Hypothalamus (tissue), 51 donors: Measurements from ENCODE around the gene C2orf81.
"Not testable (repeated sequence)": the region's sequence is repeated elsewhere in the genome, so short reads cannot be mapped to it uniquely, and the experiment has no call there.

Source experiments
- DNase-seq, 51 donors: peaks; one replicate each; lab custom pipeline; 2025; lab: John Stamatoyannopoulos, UW

C2orf81 gene

GRCh38 chr2:74444498-74445318, 23.3 kb upstream of the C2orf81 start:
- DNase-seq = no peak

DNA sequence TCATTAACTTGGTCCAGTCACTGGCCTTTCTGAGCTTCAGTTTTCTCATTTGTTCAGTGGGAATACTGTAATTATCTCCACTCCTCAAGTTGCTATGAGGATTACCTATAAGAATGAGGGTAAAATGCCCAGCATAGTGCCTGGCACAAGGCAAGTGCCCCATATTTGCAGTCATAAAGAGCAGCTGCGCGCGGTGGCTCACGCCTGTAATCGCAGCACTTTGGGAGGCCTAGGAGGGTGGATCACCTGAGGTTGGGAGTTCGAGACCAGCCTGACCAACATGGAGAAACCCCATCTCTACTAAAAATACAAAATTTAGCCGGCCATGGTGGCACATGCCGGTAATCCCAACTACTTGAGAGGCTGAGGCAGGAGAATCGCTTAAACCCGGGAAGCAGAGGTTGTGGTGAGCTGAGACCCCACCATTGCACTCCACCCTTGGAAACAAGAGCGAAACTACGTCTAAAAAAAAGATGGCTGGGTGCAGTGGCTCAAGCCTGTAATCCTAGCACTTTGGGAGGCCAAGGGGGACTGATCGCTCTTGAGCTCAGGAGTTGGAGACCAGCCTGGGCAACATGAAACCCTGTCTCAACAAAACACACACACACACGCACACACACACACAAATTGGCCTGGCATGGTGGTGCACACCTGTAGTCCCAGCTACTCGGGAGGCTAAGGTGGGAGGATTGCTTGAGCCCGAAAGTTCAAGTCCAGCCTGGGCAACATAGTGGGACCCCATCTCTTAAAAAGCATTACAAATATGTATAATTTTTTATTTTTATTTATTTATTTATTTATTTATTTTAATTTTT, 21.3 kb upstream of the C2orf81 start:
- not testable (repeated sequence) for DNase-seq

DNA sequence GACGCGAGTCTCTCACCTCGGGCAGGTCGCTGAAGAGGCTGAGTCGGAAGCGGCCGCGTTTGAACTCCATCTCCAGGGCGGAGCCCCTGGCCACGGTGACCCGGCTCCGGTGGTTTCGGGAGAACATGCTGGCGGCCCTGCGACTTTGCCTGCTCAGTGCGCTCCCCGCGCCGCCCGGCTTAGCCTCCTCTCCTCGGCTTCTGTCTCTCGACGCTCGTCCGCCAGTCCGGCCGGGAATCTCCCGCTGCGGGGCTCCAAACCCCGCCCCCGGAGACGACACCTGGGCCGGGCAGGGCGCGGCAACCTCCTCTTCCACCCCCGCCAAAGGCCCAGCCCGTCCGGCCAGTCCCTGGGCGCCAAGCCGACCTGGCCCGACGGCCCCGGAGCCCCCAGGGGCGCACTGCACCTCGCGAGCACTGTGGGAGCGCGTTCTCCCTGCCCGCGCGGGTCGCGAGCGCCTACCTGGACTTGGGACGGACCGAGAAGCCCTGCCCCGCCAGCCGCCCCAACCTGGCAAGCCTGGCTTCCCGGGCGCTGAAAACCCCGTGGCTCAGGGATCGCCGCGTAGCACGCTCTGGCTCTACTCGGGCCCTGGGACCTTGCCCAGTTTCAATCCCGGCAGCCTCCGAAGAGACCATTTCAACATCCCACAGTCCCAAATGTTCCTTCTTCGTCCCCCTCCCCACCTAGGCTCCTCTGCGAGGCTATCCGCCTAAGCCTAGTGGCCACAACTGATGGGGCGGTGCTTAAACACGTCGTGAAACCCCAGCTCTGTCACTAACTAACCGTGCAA, 20.5 kb upstream of the C2orf81 start, which contains the start of gene RTKN:
TSS of gene RTKN (minus strand) at position 248 of the 793 bp plus-strand sequence. CDS start at position 127, 121 bp downstream.
- DNase-seq = peak in 6 of 51 donors; percentile 16 to 55 (median 26)

DNA sequence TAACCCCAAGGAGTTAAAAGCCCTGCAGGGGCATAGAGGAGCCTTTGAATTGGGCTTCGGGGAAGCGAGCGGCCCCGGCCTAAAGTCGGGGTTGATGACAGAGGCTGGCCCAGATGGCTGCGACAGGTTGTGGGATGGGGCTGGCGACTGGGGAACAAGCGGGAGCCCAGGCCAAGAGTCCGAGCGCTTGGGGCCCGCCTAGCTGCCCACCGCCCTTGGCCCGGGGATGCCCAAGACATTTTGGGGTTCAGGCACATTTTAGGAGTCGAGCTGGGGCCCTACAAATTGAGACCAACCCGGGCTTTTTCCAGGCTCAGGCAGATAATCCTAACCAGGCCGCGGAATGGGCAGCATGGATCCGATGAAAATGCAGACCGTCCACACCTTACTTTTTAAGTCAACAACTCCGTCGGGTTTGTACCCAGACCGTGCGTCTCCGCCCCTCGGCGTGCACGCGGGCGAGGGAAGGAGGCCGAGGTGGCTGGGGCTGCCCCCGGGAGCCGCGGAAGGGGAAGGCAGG, 19.8 kb upstream of the C2orf81 start:
- peak in 12 of 51 donors; percentile 19 to 62 (median 41) for DNase-seq

DNA sequence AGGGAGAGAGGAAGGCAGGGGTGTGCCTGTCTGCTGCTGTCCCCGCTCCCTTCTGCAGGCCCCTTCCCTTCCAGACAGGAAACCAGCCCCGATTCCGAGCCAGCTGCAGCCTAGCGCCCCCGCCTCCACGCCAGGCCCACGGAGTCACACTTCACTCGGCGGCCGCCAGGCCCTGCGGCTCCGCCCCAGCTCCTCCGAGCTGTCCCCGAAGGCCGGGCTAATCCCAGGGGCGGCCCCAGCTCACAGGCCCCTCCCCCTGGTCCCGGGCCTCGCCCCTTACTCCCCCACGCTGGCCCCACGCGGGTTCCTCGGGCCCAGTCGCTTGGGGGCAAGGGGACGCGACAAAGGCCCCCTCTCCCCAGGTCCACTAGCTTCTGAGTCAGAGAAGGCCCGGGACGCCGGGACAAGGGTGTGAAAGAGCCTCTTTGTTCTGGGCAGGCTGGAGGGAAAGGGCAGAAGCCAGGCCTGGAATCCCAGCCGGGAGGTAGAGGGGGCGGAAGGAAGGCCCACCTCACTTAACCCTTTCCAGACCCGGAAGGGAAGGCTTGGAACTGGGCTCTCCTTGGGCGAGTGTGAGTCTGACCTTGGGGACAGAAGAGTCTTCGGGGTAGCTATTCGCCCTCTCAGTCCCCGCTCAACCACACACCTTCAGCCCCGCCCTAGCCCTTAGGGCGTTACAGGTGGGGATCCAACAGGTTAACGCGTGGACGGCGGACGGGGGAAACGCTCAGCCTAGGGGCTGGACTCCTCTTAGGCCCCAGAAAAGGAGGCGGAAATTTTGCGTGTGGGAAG, 19.2 kb upstream of the C2orf81 start:
- DNase-seq = peak; percentile 33 to 96 (median 86)

DNA sequence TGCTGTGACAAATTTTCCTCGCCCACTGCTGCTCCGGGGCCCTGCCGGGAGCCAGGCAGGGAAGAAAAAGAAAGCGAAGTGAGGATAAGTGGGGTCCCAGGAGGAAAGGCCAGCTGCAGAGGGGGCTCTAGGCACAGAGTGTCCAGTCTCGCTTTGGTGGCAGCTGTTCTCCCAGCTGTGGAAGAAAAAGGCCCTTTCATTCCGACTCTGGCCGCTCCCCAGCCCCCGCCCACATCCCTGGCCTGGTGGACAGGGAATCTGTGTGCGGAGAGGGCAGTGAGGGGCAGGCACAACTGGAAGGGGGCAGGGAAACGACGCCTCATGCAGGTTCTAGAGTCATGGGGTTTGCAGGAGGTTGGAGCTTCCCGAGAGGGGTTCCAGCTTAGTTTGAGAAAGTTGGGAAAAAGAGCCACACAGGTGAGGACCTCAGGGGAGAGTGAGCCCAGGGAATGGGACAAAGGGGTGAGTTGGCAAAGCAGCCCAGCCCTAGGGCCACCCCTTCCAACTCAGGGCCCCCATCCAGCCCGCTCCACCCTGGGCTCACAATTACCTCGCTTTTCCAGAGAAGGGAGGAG, 18.5 kb upstream of the C2orf81 start:
- DNase-seq = peak in 50 of 51 donors; percentile 14 to 94 (median 82)

DNA sequence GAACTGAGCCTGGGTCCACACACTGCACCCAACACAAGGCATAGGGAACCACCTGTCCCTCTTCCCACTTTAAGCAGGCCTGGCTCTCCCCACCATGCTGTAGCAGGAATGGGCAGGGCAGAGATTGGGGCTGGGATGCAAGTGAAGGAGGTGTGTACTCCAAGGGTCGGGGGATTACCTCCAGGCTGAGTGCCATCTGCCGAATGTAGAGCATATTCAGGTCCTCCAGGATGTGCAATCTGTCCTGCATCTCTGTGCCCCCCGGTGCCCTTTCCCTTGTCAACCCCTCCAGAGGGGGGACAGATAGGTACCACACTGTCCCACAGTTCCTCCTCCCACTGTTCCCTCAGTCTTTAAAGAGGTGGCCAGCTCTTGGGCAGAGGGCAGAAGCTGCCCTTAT, 18.0 kb upstream of the C2orf81 start:
- peak in 2 of 51 donors; percentile 46 to 62 for DNase-seq

- DNase-seq = no peak
Observed at GRCh38 chr2:74438248-74438647, 16.8 kb upstream of the C2orf81 start.

DNA sequence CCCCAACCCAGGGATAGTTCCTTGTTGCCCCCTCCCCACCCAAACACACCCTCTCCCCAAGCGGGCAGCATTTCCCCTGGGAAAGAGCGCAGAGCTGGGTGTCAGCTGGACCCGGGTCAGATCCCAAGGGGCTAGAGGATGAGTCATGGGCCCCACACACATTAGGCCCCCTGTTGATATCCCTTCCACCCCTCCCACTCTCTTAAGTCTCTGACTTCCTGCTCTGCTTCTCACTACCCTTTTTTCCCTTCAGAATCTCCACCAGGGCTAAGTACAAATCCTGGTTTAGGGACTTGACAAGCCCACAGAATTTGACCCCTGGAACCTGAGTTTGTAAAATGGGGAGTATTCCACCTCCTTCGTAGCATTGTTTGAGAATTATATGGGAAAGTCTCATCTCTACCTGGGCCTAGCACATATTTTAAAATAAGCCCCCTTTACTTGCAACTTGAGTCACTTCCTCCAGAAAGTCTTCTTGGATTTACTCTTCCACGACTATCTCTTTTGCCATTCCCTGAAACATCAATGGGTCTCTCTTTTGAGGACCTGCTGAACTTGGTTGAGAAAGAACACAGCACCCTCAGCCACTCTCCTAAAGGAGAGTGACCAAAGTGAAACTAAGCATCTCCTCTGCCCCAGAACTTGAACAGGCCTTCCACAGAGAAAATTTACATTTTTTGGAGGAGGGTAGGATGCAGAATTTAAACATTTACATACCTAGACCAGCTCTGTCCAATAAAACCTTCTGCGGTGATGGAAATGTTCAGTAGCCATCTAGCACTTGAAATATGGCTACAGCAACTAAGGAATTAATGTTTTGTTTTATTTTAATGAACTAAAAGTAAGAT, 15.7 kb upstream of the C2orf81 start:
- DNase-seq = no peak

DNA sequence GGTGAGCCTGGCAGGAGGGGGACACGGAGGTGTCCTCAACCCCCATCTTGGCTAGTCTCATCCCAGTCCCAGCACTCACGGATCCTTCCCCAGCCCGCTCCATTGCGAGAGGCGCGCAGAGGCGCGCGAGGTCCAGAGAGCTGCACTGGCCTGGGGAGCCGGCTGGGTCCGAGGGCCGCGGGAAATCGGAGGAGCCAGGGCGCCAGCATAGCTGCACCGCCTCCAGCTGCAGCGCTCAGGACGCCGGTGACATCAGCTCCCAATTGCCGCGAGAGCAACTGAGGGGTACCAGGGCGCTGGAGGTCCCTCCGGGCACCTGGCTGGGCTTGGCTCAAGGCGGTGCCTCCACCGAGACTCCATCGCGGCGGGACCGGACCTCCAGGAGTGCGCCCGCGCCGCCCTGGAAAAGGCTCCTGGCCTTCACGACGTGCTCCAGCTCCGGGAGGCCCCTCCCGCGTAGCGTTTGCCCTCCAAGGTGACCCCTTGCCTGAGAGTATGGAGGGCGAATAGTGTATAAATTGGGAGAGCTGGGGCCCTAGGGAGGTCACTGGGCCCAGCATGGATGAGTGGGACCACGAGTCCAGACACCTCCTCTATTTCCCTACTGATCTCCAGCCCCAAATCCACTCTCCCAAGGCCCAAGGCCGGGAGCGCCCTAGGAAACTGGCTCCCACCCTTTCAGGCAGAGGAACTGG, 14.8 kb upstream of the C2orf81 start:
- DNase-seq = no peak

DNA sequence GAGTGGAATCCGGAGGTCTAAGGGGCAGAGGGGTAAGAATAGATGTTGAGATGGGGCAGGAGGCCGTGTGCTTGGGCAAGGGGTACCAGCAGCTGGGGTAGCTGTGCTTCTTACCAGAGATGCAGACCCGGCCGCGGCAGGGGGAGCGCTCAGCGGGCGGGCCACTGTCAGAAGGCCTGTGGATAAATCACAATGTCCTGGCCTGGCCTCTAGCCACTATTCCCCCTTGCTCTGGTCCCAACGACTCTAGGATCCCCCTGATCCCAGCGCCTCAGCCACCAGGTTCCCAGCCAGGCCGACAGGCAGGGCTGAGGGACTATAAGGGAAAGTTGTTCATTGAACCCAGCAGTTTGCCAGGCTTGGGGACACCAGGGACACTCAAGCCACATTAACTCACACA, 9.1 kb upstream of the C2orf81 start:
- DNase-seq = no peak

DNA sequence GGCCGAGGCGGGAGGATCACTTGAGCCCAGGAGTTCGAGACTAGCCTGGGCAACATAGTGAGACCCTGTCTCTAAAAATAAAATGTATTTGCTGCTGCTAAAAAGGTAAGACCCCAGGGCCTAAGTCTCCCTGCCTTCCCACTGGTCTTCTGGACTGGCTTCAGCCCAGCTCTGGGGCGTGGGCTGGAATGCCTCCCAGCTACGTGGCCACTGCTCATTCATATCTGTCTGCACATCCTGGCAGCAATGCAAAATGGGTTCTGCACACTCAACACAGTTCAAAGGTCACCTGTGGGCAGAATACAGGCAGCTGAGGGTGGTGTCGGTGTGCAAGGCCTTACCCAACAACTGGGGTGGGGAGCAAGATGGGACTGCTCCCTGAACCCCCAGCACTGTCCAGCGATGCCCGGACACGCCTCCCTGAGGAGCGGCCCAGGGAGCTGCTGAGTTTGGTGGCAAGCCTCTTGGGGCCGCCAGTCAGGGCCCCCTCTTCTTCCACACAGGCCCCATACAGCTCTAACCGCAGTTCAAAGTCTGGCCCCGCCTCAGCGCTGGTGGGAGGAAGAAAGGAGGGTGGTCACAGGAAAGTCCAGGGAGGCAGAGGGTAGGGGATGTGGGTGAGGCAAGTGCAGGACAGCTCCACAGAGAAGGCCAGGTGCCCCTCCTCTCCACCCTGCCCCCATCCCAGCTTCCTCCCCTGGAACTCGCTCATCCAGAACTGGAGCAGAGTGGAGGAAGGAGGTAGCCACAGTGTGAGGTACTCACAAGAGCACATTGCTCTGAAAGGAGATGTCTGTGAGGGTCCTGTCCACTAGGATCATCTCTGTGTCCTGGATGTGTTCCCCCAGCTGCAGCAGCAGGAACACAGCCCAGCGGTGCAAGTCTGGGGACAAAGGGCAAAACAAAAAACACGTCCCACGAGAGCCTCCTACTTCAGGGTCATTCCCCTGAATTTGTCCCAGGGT, 8.3 kb upstream of the C2orf81 start:
- DNase-seq = no peak

DNA sequence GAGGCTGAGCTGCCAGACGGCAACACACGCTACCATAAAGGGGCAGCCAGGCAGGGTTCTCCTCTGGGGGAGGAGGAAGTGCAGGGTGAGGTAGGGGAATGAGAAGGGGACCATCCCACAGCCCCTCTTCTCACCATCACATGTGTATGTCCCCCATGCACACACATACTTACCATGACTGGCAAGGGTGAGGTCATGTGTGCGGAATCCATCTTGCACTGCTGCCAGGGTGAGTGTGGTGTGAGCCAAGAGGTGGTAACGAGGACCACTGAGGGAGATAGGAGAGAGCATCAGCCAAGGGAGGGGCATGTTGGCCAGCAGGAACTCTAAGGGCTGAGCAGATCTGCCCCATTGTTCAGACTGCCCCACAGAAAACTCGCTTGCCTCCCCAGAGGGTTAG, 7.3 kb upstream of the C2orf81 start:
- no peak for DNase-seq

GRCh38 chr2:74427551-74427950, 6.1 kb upstream of the C2orf81 start:
- DNase-seq = no peak

DNA sequence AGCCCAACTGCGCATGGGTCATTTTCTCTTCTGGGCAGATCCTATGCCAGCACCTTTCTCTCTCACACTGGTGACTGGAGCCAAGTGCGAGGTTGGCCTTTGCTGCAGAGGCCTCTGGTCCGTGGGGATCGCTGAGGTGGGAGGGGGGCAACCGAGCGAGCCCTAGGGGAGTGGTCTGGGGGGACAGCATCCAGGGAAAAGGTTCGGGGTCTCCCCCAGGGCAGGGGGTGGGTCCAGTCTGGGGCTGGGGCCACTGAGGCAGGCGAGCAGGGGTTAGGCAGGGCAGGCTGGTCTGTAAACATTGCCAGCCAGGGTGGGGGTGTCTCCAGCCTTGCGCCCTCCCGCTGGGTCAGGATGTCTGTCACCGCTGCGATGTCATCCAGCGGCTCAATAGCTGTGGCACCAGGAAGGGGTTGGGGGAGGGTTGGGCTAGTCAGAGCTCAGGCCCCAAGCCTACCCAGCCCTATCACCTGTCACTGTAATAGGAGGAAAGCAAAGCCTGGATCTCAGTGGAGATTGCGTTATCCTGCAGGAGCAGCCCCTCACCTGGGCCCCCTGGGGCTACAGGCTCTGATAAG, 4.9 kb upstream of the C2orf81 start:
- DNase-seq = no peak

DNA sequence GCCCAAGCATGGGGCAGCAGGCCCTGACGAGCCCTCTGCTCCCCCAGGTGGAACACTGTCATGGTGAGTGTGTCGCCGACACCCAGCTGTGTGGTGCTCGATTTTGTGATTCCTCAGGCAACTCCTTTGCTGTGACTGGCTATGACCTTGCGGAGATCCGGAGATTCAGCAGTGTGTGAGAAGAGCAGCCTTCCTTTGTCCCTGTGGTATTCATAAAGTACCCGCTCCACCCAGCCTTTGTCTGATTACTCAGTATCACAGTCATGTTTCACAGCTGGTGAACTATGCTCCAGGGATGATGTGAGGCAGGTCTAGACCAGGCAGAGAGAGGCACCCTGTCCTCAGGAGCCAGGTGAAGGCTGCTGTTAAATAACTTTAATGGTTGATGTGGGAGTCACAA, 4.1 kb upstream of the C2orf81 start:
- DNase-seq = no peak
